T-helper 2 cell treated with Interferon-gamma antibody and Interleukin-4, amounts not matched to agents 100 ng/mL and 5 ng/mL, for 36 hours (primary cell): ENCODE results near the gene C19orf44. TPM values are rescaled to one million over a fixed set of nuclear protein-coding genes. Genes with fewer than 3 reads are reported as not detected.
"Not testable (repeated sequence)": the region's sequence is repeated elsewhere in the genome, so short reads cannot be mapped to it uniquely, and the experiment has no call there.

Experiments
- intact Hi-C: fragments of 100-400 bp; cut with micrococcal nuclease; formaldehyde crosslinking; loops from one replicate; pipeline ENCODE4 v1.15.1; 2023
- total RNA-seq: library from RNA; stranded (reverse); gene quantifications from 2 replicates; pipeline ENCODE4 v1.2.3, GENCODE V29; 2022

C19orf44 gene
- total RNA-seq, 1 donor from 2014 or later: 3.4 TPM

GRCh38 chr19:16531380-16531669, 35.1 kb downstream of the C19orf44 start:
- intact Hi-C loops: no loop called here

DNA sequence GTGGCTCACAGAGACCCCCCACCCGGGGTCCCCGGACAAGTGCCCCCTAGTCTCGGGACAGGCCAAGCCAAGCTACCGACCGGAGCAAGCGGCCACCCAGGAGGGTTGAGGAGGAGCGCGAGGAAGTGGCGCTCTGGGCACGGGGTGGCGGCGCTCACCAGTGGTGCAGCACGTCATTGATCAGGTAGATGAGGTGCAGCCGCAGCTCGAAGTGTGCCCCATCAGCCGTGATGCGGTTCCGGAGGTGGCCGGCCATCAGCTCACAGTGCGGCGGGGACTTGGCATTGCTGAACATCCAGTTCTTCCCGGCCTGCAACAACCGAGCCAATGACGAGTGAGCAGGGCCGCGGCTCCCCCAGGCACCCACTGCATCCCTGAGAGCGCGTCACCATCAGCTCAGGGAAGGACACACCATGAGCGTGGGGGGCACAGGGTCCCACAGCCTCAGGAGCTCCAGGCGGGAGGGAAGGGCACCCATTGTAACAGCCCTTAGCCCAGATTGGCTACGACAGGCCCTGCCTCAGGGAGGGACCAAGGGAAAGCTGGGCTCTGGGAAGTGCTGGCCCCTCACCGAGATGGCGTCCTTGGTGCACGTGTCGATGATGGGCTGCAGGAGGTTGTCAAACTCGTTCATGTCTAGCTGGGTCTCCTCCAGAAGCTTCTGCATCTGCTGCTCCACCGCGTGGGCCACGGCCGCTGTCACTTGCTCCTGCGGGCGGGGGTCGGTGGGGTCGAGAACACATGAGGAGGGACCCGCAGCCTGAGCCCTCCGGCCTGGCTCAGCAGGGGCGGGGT, 36.4 kb downstream of the C19orf44 start:
- intact Hi-C loops: no loop called here

DNA sequence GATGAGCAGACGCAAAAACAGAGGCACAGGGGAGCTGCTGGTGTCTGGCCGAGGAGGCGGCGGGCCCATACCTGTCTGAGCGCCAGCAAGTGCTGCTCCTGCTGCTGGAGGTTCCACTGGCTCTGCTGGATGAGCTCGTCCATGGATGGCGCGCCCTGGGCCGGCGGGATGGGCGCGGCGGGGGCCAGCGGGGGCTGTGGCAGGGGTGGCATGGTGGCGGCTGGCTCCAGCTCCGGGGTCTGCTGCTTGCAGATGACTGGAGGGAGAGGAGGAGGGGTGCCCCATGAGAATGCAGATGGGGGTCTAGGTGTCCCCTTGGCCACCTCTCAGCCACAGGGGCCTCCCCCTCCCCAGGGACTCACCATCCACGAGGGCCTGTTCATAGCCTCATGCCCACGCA, 39.2 kb downstream of the C19orf44 start:
- intact Hi-C loops: no loop called here

GRCh38 chr19:16536130-16536529, 39.9 kb downstream of the C19orf44 start:
- intact Hi-C loops: no loop called here

DNA sequence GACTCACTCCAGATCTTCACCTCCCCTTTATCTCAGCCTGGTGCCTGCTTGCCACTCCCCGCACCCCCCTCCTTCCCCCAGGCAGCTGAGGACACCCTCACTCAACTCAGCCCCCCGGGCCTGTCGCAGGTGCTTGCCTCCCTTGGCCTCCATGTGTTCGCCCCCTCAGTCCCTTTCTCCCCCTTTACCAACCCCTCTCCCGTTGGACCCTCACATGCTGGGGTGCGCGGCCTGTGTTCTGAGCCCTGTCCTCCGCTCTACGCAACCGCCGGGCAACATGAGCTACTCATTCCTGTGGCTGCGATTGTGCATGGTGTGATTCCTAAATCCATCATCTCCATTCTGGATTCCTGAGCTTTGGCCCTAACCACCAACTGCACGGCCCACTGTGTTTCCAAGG, 40.9 kb downstream of the C19orf44 start:
- intact Hi-C loops: no loop called here

GRCh38 chr19:16540948-16541347, 44.8 kb downstream of the C19orf44 start:
- intact Hi-C loops: no loop called here

GRCh38 chr19:16541526-16542044, 45.4 kb downstream of the C19orf44 start:
- intact Hi-C loops: loop anchor here (1.0 kb wide), 4 partner anchors 25 to 119 kb away; partner anchors contain the start of genes MED26 and SMIM7

GRCh38 chr19:16542045-16542909, 46.1 kb downstream of the C19orf44 start, which contains the start of gene CHERP:
TSS of gene CHERP (minus strand) at chr19:16542437. CDS start at chr19:16542378, 59 bp downstream.
- intact Hi-C loops: loop anchor here (1.0 kb wide), 4 partner anchors 24 to 118 kb away; partner anchors contain the start of genes MED26 and SMIM7

DNA sequence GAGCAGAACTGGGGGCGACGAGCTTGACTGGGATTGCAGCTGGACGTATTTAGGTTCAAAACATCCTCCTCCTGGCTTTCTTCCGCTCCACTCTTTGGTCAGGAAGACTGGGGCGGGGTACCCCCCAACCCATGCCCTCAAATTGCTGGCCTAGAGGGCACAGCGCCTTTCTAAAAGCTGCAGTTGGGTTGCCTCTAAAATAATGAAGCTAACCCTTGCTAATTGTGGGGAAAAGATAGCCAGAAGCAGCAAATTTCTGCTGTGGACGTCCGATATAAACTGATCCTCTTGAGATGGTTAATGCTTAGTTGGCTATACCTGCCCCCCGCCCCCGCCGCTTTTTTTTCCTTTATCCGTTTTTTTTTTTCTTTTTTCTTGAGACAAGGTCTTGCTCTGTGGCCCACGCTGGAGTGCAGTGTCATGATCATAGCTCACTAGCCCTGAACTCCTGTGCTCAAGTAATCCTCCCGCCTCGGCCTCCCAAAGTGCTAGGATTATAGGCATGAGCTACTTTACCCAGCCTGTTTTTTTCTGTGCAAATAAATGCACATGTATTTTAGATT, 46.8 kb downstream of the C19orf44 start:
- intact Hi-C loops: loop anchor here (1.0 kb wide), 4 partner anchors 23 to 117 kb away; partner anchors contain the start of genes MED26 and SMIM7

- intact Hi-C loops: not testable (repeated sequence)
These were observed 47.5 kb downstream of the C19orf44 start for GRCh38 chr19:16543734-16544133.

DNA sequence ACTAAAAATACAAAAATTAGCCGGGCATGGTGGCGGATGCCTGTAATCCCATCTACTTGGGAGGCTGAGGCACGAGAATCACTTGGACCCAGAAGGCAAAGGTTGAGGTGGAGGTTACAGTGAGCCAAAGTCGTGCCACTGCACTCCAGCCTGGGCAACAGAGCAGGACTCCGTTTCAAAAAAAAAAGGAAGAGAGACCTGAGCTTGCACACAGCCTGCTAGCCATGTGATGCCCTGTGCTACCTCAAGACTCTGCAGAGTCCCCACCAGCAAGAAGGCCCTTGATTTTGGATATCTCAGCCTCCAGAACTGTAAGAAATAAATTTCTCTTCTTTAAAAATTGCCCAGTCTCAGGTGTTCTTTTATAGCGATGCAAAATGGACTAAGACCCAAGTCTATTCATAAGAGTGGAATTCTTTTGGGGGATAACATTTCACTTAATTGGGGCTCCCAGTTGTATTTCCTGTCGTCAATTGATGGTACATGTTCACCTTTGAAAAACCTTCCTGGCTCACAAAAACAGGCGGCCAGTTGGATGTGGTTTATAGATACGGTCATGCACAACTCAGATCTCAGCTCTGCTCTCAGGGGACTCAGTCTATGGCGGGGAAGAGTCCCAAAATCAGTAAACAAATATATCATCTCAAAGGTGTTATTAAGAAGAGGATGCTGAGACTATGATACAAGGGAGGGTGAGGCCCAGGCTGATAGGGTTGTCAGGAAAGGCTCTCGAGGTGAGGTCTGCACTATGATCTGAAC, 48.5 kb downstream of the C19orf44 start:
- intact Hi-C loops: no loop called here

DNA sequence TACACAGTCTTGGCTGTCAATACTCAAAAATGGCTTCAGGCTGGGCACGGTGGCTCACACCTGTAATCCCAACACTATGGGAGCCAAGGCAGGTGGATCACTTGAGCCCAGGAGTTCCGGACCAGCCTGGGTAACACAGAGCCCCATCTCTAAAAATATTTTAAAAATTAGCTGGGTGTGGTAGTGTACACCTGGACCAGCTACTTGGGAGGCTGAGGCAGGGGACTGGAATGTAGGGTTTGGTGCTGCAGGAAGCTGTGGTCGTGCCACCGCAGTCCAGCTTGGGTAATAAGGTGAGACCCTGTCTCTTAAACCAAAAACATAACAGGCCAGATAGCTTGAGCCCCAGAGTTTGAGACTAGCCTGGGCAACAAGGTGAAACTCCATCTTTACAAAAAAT, 52.8 kb downstream of the C19orf44 start:
- intact Hi-C loops: no loop called here

GRCh38 chr19:16551902-16552301, 55.7 kb downstream of the C19orf44 start:
- intact Hi-C loops: not testable (repeated sequence)

DNA sequence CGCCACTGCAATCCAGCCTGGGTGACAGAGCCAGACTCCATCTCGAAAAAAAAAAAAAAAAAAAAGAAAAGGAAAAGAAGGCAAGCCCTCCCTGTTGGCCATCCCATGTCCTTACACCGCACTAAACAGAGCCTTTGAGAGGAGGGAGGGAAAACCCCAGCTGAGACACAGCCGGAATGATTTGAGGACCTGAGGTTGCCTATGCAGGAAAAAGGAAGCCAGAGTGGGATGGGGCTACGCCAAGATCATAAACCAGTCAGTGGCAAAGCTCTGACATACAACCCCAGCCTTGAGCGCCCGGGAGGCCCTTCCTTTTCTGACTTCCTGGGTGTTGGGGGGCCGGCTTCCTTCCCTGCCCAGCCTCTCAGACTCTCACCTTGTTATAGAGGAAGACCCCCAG, 58.6 kb downstream of the C19orf44 start:
- intact Hi-C loops: no loop called here

DNA sequence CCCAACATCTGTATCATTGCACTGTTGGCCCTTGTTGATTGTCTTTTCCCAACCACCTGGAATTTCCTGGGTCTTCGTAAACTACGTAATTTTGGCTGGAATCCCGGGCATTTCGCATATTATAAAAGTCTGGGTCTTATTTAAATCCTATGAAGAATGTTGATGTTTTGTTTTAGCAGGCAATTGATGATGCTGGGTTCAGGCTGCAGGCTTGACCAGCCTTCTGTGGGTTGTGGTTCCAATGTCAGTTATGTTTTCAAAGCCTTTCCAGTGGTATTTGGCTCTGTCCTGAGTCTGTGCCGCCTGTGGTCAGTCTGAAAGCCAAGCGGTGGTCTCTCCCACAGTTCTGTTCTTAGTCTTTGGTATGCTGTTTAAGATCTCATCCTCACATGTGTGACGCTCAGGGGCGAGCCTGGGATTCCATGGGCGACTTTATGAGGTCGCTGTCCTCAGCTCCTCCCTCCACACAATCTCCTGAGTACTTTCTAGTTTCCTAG, 63.6 kb downstream of the C19orf44 start:
- intact Hi-C loops: no loop called here

DNA sequence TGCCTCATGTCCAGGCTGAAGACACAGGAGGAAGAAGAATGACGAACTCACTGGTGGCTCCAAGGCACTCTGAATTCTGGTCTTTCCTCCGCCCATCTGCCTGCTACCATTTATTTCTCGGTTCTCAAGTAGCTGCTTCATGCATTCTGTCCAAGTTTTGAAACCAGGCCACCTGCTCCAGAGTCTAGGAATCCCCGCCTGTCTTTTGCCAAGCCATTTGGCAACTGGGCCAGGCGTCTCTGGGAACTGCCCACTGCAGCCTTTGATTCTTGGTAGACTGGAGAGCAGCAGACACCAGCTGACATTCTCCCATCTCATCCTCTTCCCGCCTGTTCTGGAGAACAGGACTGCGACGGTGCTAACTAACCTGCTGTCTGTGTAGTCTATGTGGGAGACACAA, 65.2 kb downstream of the C19orf44 start:
- intact Hi-C loops: no loop called here

- intact Hi-C loops: no loop called here
These were observed 66.4 kb downstream of the C19orf44 start for GRCh38 chr19:16562608-16563025.

DNA sequence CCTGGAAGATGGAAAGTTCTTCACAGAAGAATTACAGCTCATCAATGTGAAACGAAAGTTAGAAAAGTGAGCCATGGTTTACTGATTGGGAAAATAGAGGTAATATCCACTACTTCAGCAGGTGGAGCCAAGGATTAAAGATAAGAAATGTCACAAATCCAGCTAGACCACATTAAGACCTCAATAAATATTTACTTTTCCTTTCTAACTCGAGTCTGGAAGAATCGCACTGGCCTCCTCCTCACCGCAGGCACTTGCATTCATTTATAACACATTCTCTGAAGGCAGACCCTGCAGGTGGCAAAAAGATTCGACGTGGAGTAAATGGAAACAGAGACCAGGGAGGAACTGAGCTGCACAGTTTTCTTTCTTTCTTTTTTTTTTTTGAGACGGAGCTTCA, 68.6 kb downstream of the C19orf44 start:
- intact Hi-C loops: loop anchor here (5.0 kb wide), 1 partner anchor 1098 kb away; no protein-coding TSS in a partner anchor

DNA sequence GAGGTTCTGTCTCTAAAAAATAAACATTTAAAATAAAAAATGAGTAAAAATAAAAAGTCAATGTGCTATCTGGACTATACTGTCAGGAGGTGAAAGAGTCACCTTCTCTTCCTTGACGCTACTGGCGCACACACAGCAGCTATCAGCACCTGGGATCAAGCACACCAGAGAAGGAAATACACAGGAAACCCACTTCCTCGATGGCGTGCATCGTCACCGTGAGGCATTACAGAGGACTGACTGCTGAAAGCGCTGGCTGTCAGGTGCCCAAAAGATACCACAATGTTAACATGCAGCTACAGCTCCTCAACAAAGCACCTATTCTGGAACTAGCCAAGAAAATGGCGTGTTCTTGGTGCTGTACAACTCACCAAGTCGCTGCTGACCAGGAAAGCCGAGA, 70.0 kb downstream of the C19orf44 start:
- intact Hi-C loops: loop anchor here (1.0 to 5.0 kb wide), 3 partner anchors 19 to 1099 kb away; partner anchors contain the start of gene CHERP

DNA sequence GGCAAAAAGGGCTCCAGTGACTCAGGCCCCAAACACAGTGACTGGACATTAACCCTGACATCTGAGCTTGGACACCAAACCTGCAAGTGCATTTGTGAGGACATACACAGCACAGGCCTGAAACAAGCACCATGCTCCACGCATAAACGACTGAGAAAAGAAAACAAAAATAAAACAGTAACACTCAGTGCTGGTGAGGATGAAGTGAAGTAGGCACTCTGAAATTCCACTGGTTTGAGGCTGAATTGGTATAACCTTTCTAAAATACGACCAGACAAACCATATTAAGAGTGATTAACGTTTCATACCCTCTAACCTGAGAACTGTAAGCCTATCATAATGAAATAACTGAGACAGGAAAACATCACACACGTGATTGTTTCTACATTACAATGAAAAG, 70.5 kb downstream of the C19orf44 start:
- intact Hi-C loops: loop anchor here (1.0 to 5.0 kb wide), 3 partner anchors 18 to 1099 kb away; partner anchors contain the start of gene CHERP
